CD14-positive monocyte (primary cell): Measurements from ENCODE around the gene CUEDC2. TPM values are rescaled to one million over a fixed set of nuclear protein-coding genes. Genes with fewer than 3 reads are reported as not detected.

Source experiments
- DNase-seq, 3 donors: peaks; one replicate each; pipeline ENCODE4 v3.0.0-alpha.2; 2011 to 2022
- H2AFZ ChIP-seq: 2 replicates; pipeline ENCODE4 v1.6.0; 2012; ENCODE audit warnings: mild to moderate bottlenecking, low read depth, low read length, inconsistent platforms; ENCODE audit not compliant: insufficient read depth, poor library complexity, severe bottlenecking
- H3K27ac ChIP-seq, 2 donors: 1 replicate in 1 of 2; 2 replicates in 1 of 2; pipeline ENCODE4 v1.5.1; 2012 to 2013; ENCODE audit warnings: low read length in 2 of 2, control low read depth in 1 of 2, inconsistent platforms in 1 of 2, low read depth in 1 of 2, mild to moderate bottlenecking in 1 of 2
- H3K27me3 ChIP-seq, 2 donors: one replicate each; pipeline versions ENCODE4 v1.6.0 to v1.6.1; 2011 to 2013; ENCODE audit warnings: low read length in 2 of 2; ENCODE audit not compliant: control insufficient read depth in 2 of 2, insufficient read depth in 2 of 2
- H3K36me3 ChIP-seq, 2 donors: replicated peaks in 1 of 2; 1 replicate in 1 of 2; 2 replicates in 1 of 2; pipeline versions ENCODE4 v1.5.1 to v1.6.1; 2012 to 2013; ENCODE audit warnings: low read length in 2 of 2, control low read depth in 1 of 2, inconsistent platforms in 1 of 2, mild to moderate bottlenecking in 1 of 2; ENCODE audit not compliant: insufficient read depth in 2 of 2, control insufficient read depth in 1 of 2
- H3K4me1 ChIP-seq, 2 donors: 1 replicate in 1 of 2; 2 replicates in 1 of 2; pipeline versions ENCODE4 v1.5.1 to v1.6.1; 2012 to 2013; ENCODE audit warnings: low read length in 2 of 2, control low read depth in 1 of 2, inconsistent platforms in 1 of 2, mild to moderate bottlenecking in 1 of 2, moderate library complexity in 1 of 2; ENCODE audit not compliant: insufficient read depth in 2 of 2, control insufficient read depth in 1 of 2
- H3K4me2 ChIP-seq: replicated peaks from 2 replicates; pipeline ENCODE3; 2012; ENCODE audit warnings: low read length, moderate library complexity, mild to moderate bottlenecking; ENCODE audit not compliant: poor library complexity, severe bottlenecking; ENCODE audit errors: extremely low read depth
- H3K4me3 ChIP-seq, 3 experiments: fragments of 200-600 bp in 1 of 3; sonication (generic) in 1 of 3; replicated peaks in 1 of 3; 1 replicate in 2 of 3; 2 replicates in 1 of 3; pipeline ENCODE4 v1.5.1; 2011 to 2013; ENCODE audit warnings: low read length in 3 of 3, mild to moderate bottlenecking in 3 of 3, control low read depth in 2 of 3, low read depth in 2 of 3, inconsistent platforms in 1 of 3, moderate library complexity in 1 of 3
- H3K79me2 ChIP-seq: 2 replicates; pipeline ENCODE4 v1.6.0; 2012; ENCODE audit warnings: mild to moderate bottlenecking, control low read depth, inconsistent platforms, low read length, moderate library complexity; ENCODE audit not compliant: insufficient read depth
- H3K9ac ChIP-seq: 2 replicates; pipeline ENCODE4 v1.6.0; 2017; ENCODE audit warnings: low read length, mild to moderate bottlenecking; ENCODE audit not compliant: insufficient read depth, poor library complexity, severe bottlenecking
- H3K9me3 ChIP-seq, 2 donors: replicated peaks in 1 of 2; 1 replicate in 1 of 2; 2 replicates in 1 of 2; pipeline versions ENCODE4 v1.5.1 to v1.6.1; 2012 to 2013; ENCODE audit warnings: low read length in 2 of 2, control low read depth in 1 of 2; ENCODE audit not compliant: control insufficient read depth in 1 of 2, insufficient read depth in 1 of 2
- H4K20me1 ChIP-seq: 2 replicates; pipeline ENCODE4 v1.6.0; 2012; ENCODE audit warnings: mild to moderate bottlenecking, low read length, control low read depth, moderate library complexity; ENCODE audit not compliant: insufficient read depth
- H3K27ac Mint-ChIP-seq, 7 donors: one replicate each; pipeline ENCODE4 v1.8.0; 2020; ENCODE audit warnings: mild to moderate bottlenecking in 7 of 7, mixed read lengths in 7 of 7, moderate library complexity in 6 of 7, inconsistent platforms in 2 of 7
- H3K27me3 Mint-ChIP-seq, 3 donors: one replicate each; pipeline ENCODE4 v1.8.0; 2021 to 2022; ENCODE audit warnings: low read depth in 3 of 3, mild to moderate bottlenecking in 3 of 3, mixed read lengths in 3 of 3, moderate library complexity in 3 of 3, inconsistent platforms in 1 of 3
- H3K36me3 Mint-ChIP-seq, 2 donors: one replicate each; pipeline ENCODE4 v1.8.0; 2020; ENCODE audit warnings: mixed read lengths in 2 of 2, inconsistent platforms in 1 of 2, mild to moderate bottlenecking in 1 of 2
- H3K4me1 Mint-ChIP-seq: one replicate; pipeline ENCODE4 v1.8.0; 2020; ENCODE audit warnings: mild to moderate bottlenecking, mixed read lengths
- H3K4me3 Mint-ChIP-seq, 2 donors: one replicate each; pipeline ENCODE4 v1.8.0; 2020; ENCODE audit warnings: mild to moderate bottlenecking in 2 of 2, mixed read lengths in 2 of 2, moderate library complexity in 1 of 2
- H3K9me3 Mint-ChIP-seq, 7 donors: one replicate each; pipeline ENCODE4 v1.8.0; 2020 to 2022; ENCODE audit warnings: mixed read lengths in 7 of 7, mild to moderate bottlenecking in 6 of 7, moderate library complexity in 6 of 7, inconsistent platforms in 2 of 7
- WGBS: methylation state at CpG from one replicate; pipeline ENCODE4 v1.1.5; 2013; ENCODE audit warnings: missing lambda C conversion rate; ENCODE audit not compliant: insufficient coverage; 5-methylcytosine and 5-hydroxymethylcytosine counted together
- intact Hi-C, 2 donors: fragments of 100-400 bp; cut with micrococcal nuclease; formaldehyde crosslinking; loops; one replicate each; pipeline versions ENCODE4 v1.15.0 to v1.15.1; 2023
- polyA plus RNA-seq, 3 donors: library from polyadenylated mRNA; depleted of rRNA in 1 of 3; unstranded in 2 of 3; stranded (reverse) in 1 of 3; fragments of 300-500 nt in 2 of 3; fragments of >200 nt in 1 of 3; fragmentation: Illumina TruSeq in 2 of 3; gene quantifications; 1 replicate in 2 of 3; 2 replicates in 1 of 3; pipeline ENCODE4 v1.2.3, GENCODE V29; 2012 to 2021
- TF ChIP-seq, protein P1 (sequence below): fragments of 200-600 bp; IDR thresholded peaks from one replicate; pipeline ENCODE4 v1.8.0; 2022; ENCODE audit warnings: antibody characterized with exemption, mild to moderate bottlenecking

Gene CUEDC2
- polyA plus RNA-seq, 3 donors: 58.5 to 70.2 (median 66.7) TPM

DNA sequence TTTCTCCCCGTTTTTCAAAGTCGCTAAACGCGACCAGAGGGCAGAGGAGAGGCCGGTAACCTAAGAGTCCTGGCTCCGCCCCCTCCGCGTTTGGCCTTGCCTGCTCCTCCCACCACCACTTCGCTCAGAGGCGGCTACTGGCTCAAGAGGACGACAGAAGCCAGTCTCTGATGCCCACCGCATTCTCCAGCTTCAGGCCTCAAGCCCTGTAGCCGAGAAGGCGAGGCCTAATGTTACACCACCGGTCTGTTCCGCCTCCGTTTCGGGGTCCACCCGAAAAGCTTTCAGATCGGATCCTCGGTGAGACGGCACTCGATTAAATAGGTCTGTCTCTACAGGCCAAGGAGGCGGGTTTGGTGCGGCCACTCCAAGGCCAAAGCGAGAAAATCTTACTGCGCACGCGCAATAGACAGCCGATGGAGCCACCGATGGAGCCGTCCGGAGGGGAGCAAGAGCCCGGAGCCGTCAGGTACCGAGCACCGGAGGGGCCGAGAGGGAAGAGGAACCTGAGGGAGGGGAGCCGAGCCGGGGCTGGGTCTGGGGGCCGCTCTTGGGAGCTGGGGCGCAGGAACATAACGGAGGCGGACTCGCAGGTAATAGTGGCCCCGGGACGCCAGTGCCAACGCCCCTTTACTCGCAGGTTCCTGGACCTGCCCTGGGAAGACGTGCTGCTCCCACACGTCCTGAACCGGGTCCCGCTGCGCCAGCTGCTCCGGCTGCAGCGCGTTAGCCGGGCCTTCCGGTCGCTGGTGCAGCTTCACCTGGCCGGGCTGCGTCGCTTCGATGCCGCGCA is 11.5 kb downstream of the CUEDC2 start, which contains the start of gene FBXL15:
TSS of gene FBXL15 (plus strand) at position 123 of the 793 bp plus-strand sequence. CDS start at position 417, 294 bp downstream.
- Mint-ChIP-seq H3K4me3 (peak within 1 kb of the TSS; percentile 93 to 97), H3K27ac (peak within 1 kb of the TSS; percentile 89 to 98 (median 96)), H3K27me3 (peaks cover 21 to 34% (median 24%) of the 10 kb centered on the region in 3 donors), H3K9me3 (peaks cover 0 to 7% (median 4%) of the 10 kb centered on the region in 7 donors), H3K4me1 (peaks cover 34% of the 10 kb centered on the region), H3K36me3 (peaks cover 18 to 28% of the 10 kb centered on the region in 2 donors)
- Histone ChIP-seq H3K4me3 (peak within 1 kb of the TSS; percentile 68 to 96 (median 82)), H3K27me3 (peaks cover 11 to 22% of the 10 kb centered on the region in 2 donors), H4K20me1 (peaks cover 31% of the 10 kb centered on the region), H3K27ac (peak within 1 kb of the TSS; percentile 70 to 71), H3K9ac (peak within 1 kb of the TSS; percentile 75), H2AFZ (peak within 1 kb of the TSS; percentile 90), H3K9me3 (no peaks in the 10 kb centered on the region), H3K4me2 (peak within 1 kb of the TSS; percentile 98), H3K79me2 (peaks cover 18% of the 10 kb centered on the region), H3K4me1 (peaks cover 33 to 41% of the 10 kb centered on the region in 2 donors), H3K36me3 (peaks cover 21% of the 10 kb centered on the region in 2 donors)
- WGBS: under 1% methylated on average over 66 of the region's 66 CpGs
- DNase-seq: peak; percentile 93 to 97 (median 96)
- TF ChIP-seq, protein P1, sequence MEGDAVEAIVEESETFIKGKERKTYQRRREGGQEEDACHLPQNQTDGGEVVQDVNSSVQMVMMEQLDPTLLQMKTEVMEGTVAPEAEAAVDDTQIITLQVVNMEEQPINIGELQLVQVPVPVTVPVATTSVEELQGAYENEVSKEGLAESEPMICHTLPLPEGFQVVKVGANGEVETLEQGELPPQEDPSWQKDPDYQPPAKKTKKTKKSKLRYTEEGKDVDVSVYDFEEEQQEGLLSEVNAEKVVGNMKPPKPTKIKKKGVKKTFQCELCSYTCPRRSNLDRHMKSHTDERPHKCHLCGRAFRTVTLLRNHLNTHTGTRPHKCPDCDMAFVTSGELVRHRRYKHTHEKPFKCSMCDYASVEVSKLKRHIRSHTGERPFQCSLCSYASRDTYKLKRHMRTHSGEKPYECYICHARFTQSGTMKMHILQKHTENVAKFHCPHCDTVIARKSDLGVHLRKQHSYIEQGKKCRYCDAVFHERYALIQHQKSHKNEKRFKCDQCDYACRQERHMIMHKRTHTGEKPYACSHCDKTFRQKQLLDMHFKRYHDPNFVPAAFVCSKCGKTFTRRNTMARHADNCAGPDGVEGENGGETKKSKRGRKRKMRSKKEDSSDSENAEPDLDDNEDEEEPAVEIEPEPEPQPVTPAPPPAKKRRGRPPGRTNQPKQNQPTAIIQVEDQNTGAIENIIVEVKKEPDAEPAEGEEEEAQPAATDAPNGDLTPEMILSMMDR: no peak
- intact Hi-C loops: loop anchor here (2.0 to 5.0 kb wide), 2 partner anchors 41 to 58 kb away; no protein-coding TSS in a partner anchor

DNA sequence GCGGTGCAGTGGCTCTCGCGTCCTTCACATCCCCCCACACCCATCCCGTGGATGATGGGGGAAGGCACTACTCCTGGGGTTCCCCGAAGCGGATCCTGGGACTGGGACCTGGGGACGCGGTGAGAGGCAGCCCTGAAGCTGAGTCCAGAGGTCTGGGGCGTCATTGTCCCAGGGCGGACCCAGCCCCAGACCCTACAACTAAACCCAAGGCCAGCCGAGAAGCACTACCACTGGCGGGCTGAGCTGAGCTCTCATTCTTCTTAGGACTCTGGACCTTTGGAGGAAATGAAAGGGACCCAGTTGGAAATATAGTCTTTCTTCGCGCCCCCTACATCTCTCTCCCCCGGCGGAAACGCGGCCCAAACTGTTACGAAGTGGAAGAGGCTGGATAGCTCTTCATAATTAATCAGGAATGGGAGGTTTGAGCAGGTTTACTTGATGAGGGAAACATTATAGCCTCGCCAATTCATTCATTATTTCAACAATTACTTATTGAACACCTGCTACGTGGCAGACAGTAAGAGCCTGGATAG is 12.1 kb downstream of the CUEDC2 start:
- DNase-seq: peak in 1 of 3 donors; percentile 20
- H3K36me3 ChIP-seq: peaks cover 21% of the 10 kb centered on the region in 2 donors
- peak overlapping the region; percentile 68 to 96 (median 82) for H3K4me3 ChIP-seq
- H3K9me3 ChIP-seq: no peaks in the 10 kb centered on the region
- H2AFZ ChIP-seq: peak overlapping the region; percentile 90
- intact Hi-C loops: loop anchor here (2.0 to 5.0 kb wide), 2 partner anchors 42 to 59 kb away; no protein-coding TSS in a partner anchor
- Mint-ChIP-seq H3K27me3 (peaks cover 21 to 34% (median 24%) of the 10 kb centered on the region in 3 donors), H3K4me1 (peaks cover 34% of the 10 kb centered on the region), H3K9me3 (peaks cover 0 to 7% (median 4%) of the 10 kb centered on the region in 7 donors), H3K27ac (peak overlapping the region; percentile 89 to 98 (median 96)), H3K4me3 (peak overlapping the region; percentile 93 to 97), H3K36me3 (peaks cover 18 to 25% of the 10 kb centered on the region in 2 donors)
- peaks cover 26% of the 10 kb centered on the region for H4K20me1 ChIP-seq
- H3K4me1 ChIP-seq: peaks cover 33 to 41% of the 10 kb centered on the region in 2 donors
- TF ChIP-seq, protein P1: no peak
- H3K27ac ChIP-seq: peak overlapping the region; percentile 70 to 71
- H3K27me3 ChIP-seq: peaks cover 11 to 22% of the 10 kb centered on the region in 2 donors
- peaks cover 18% of the 10 kb centered on the region for H3K79me2 ChIP-seq
- WGBS: 0% methylated on average over 3 of the region's 21 CpGs
- peak overlapping the region; percentile 98 for H3K4me2 ChIP-seq
- peak overlapping the region; percentile 75 for H3K9ac ChIP-seq
